Stimulated activated CD8-positive, alpha-beta memory T cell treated with anti-CD3 and anti-CD28 coated beads, Interleukin-15, amount 100 ng/mL, for 24 hours (primary cell): Measurements from ENCODE around the gene SIGLEC10.

Source experiments
- DNase-seq: peaks from one replicate; pipeline ENCODE4 v3.0.0-alpha.2; 2020; ENCODE audit warnings: low read depth

SIGLEC10 gene

GRCh38 chr19:51392701-51393100 is 24.7 kb downstream of the SIGLEC10 start:
- no peak for DNase-seq

DNA sequence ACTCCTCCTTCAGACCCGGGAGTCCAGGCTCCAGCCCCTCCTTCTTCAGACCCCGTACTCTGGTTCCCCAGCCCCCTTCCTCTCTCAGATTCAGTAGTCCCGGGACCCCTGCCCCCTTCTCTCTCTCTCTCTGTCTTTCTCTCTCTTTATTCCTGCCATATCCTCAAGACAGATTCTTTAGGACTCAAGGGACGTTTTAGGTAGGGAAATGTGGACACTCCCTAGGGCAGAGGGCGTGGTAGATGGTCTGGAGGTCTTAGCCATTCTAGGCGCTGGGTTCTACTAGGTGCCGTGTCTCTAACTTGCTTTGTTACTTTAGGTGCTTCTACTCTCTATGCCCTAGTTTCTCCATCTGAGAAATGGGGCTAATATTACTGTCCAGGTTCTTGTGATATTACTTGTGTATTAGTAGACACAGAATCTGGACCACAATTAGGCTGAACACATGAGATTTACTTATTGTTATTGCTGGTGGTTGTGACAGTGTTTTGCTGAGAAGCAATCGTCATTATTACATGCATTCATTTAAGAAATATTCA is 26.3 kb downstream of the SIGLEC10 start:
- no peak for DNase-seq

DNA sequence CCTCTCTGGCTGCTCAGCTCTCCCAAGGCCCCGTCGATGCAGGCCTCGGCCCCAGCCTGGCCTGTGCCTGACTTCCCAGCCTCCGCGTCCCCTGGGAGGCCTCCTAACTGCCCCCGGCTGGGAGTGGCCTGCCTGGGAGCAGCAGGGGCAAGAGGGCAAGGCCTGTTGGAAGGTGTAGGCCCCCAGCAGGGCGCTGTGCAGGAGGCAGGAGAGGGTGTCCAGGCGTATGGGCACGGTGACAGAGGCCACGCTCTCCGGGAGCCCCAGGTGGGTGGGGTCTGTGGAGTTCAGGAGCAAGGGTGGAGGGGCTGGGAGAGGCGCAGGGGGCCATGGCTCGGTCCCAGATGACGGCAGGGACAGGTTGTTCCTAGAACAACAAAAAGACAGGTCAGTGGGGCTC is 28.3 kb downstream of the SIGLEC10 start:
- no peak for DNase-seq

- DNase-seq, result no peak
Measured at GRCh38 chr19:51387924-51388389, 29.5 kb downstream of the SIGLEC10 start, which contains the start of gene LIM2. LIM2 (minus strand) TSS chr19:51387974; CDS start chr19:51387443, 531 bp downstream.

- no peak for DNase-seq
Measured at GRCh38 chr19:51386882-51387520, 30.4 kb downstream of the SIGLEC10 start.

GRCh38 chr19:51382004-51382403 is 35.4 kb downstream of the SIGLEC10 start:
- no peak for DNase-seq

DNA sequence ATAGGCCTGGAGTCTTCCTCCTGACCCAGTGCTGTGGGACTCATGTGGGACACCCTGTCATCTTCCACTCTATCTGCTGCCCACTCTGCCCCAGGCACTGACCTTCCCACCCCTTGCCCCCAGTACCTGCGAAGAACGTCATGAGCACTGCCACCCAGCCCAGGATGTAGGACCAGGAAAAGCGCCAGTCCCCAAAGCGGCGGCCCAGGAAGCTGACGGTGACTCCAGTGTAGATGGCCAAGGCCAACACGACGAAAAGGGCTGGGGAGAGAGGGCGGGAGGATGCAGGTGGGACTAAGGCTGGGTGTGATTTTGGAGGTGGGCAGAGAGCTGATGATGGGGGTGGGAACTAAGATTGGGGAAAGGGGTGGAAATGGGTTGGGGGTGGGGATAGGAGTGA is 37.1 kb downstream of the SIGLEC10 start:
- no peak for DNase-seq

DNA sequence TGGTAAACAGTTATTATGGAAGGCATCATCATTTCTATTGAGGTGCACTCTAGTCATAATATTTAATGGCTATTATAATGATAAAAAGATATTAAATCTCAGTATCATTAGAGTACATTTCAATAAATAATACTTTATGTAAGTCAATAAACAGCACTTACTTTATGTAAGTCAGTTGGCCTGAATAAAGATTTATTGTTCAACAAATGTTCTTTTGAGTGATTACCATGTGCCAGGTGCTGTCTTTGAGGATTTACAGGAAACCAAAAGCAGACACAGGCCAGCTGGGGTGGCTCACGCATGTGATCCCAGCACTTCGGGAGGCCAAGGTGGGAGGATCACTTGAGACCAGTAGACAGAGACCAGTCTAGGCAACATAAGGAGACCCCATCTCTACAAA is 40.0 kb downstream of the SIGLEC10 start:
- DNase-seq, result no peak

GRCh38 chr19:51375504-51376221 is 41.8 kb downstream of the SIGLEC10 start:
- DNase-seq, result no peak

- DNase-seq, result no peak
Measured at GRCh38 chr19:51372649-51373504, 44.6 kb downstream of the SIGLEC10 start, which contains the start of gene NKG7. NKG7 (minus strand) TSS chr19:51372654; CDS start chr19:51372535, 119 bp downstream.

DNA sequence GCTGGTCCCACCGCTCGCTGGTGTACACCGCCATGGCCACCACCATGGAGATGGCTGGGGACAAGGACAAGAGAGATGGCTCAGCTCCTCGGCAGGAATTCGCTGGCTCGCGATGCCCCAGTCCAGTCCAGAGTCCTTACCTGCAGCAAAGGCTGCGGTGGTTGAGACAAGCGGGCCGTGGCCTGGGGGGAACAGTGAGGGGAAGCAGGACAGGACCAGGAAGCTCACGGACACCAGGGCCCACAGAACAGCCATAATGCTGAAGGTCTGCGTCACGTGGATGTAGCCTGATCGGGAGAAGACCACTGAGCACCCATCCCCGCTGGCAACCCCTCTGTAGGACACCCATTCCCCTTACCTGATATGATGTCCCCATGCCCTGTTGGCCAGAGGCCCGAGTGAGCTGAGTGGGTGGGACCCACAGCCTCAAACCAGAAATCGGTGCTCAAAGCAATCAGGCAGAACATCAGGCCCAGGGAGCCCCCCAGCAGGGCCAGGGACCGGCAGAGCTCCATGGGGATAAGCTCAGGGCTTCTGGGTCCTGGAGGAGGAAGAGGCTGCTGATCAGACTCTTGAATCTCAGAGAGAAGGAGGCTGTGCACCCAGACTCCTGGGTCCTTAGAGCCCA is 45.3 kb downstream of the SIGLEC10 start:
- no peak for DNase-seq

- DNase-seq, result no peak
Measured at GRCh38 chr19:51371186-51371690, 46.2 kb downstream of the SIGLEC10 start.

- DNase-seq, result no peak
Measured at GRCh38 chr19:51370230-51370629, 47.2 kb downstream of the SIGLEC10 start.

DNA sequence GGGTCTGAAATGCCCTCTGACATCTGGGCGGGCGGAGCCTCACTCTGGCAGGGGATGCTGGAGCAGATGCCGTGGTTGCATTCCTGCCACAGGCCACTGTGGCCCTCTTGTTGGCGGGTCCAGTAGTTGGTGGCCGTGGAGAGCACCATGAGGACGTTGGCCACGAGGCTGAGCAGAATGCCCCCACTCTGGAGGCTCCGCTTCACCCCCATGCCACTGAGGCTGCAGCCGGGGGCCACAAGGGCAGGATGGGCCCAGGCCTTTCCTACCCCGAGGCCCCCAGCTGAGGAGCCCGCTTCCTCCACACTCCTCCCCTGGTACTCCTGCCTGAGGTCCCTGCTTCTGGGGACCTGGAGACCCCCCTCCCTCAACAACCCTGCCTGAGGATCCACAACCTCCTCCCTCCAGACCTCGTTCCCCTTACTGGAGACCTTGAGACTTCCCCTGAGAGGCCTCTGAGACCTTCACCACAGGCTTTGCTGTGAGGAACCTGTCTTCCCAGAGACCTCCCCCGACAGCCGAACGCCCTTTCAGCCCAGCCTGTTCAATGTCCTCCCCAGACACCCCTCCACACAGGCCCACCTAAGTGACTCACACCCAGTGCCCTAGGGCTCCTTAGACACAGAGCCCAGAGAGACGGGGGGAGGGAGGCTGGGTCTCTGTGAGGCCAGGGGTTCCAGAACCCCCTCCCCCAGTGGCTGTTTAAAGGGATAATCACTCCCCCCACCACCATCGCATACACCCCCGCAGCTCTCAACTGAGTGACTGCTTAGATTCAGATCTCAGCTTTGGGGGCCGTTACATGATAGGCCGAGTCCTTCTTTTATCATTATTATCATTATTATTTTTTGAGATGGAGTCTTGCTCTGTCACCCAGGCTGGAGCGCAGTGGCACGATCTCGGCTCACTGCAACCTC is 48.8 kb downstream of the SIGLEC10 start, which contains the start of gene CLDND2:
TSS of gene CLDND2 (minus strand) at position 638 of the 917 bp plus-strand sequence. CDS start at position 212, 426 bp downstream.
- DNase-seq, result no peak

GRCh38 chr19:51367565-51368365 is 49.7 kb downstream of the SIGLEC10 start:
- peak; percentile 97 for DNase-seq

- DNase-seq, result no peak
Measured at GRCh38 chr19:51367255-51367564, 50.2 kb downstream of the SIGLEC10 start.

DNA sequence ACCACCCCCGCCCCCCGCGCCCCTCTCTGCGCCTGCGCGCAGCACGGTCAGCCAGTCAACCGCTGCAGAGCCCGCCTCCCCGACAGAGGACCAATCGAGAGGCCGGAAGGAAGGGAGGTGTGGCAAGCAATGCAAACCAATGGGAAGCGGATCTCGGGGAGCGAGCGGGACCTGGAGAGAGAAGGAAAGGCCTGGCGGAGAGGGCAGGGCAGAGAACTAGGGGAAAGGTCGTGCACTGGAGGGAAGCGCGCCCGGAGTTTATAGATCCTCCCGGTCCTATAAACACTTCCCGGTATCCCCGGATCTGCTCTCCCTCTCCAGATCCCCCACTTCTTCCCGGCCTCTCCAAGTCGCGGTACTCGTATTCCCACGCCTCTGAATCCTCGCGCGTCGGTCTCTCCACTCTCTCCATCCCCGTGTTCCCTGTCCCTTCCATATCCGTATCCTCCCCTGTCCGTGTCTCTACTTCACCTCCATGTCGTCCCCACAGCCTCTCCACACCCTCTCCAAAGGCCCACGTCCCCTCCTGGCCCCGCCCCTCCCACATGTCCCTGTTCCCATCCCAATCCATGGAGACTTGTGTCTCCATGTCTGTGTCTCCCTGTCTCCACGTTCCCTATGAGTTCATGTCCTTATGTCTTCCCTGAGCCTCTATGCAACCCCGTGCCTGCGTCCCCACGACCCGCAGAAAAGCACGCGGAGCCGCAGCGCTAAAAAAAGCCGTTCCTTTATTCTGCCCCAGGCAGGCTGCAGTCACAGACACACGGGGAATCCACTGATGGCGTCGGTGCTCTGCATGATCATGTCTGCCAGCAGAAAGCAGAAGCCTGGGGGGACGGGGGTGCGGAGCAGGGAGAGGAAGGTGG is 50.8 kb downstream of the SIGLEC10 start:
- peak; percentile 76 for DNase-seq

DNA sequence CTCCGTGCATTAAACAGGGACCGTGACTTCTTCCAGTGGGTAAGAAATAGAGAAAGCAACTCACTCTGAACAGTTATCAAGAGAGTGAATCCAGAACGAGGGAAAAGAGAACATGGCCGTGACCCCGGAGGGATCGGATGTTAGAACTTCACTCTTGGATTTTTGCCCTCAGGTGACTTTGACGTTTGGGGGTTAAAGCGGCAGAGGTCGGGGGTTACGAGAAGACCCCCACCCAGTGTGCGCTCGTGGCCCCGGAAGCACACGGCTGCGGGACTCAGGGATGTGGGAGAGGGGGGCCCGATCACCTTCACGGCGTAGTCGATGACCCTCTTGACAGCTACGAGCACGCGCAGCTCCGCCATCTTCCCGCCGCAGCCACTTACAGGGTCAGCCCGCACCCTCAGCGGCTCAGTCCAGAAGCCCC is 51.5 kb downstream of the SIGLEC10 start, which contains the start of gene ETFB:
TSS of gene ETFB (minus strand) at position 424 of the 424 bp plus-strand sequence. CDS start at position 362, 62 bp downstream.
- no peak for DNase-seq
